IPS-18c (cell line): ENCODE measurements around the gene CDH23.

Experiments used
- H3K4me3 ChIP-seq: 2 replicates; pipeline ENCODE4 v1.7.0; 2013; ENCODE audit warnings: low read depth, mild to moderate bottlenecking, low read length, moderate library complexity; ENCODE audit not compliant: insufficient read depth
- H3K9me3 ChIP-seq: one replicate; pipeline ENCODE4 v1.6.1; 2013; ENCODE audit warnings: mild to moderate bottlenecking, low read length, moderate library complexity; ENCODE audit not compliant: control insufficient read depth, insufficient read depth

The CDH23 gene

GRCh38 chr10:71625445-71626175 lies 228.9 kb downstream of the CDH23 start:
- no peak overlapping the region for H3K4me3 ChIP-seq
- H3K9me3 ChIP-seq: no peaks in the 10 kb centered on the region

DNA sequence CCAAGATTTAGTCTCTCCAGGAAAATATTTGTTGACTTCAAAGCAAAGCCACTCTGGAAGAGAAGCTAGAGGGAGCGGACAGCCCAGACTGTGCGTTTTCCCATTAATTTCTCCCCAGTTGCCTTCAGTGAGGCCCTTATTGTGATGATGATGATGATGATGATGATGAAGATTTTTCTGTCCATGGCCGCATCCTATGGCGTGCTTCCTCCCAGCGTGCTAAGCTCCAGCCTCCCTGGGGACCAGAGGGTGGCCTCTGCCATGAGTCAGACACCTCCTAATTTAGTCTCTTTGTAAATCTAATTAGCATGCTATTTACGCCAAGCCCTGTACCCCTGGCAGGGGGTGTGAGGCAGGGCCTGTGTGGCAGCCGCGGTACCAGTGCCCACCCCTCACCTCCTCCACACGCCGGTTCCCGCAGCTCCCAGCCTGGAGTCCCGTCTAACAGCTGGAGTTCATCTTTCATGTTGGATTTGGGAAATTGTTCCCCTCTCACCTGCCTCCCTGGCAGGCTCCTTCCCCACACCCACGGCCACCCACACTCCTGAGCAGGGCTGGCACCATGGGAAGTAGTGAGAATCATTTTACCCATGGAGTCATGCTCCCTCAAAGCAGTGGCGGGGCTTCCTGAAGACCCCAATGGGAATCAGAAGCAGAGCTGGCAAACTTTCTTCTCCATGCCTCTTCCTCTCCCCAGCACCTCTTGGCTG lies 230.7 kb downstream of the CDH23 start:
- no peak overlapping the region for H3K4me3 ChIP-seq
- no peaks in the 10 kb centered on the region for H3K9me3 ChIP-seq

DNA sequence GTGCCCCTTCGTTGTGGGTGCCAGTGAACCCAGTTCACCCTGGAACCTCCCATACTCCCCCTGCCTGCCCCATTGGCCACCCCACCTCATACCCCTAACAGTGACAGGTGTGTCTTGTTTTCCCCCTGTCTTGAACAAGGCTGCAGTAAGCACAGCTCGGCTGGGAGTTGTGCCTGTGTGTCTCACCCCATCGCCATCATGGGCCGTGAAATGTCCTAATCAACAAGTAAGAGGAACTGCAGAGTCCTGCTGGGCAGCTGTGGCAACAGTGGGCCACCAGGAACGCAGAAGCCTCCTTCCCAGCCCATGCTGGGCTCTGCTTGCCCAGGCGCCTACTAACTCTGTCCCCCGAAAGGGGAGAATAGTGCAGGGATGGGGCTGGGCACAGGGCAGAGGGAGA lies 231.2 kb downstream of the CDH23 start:
- H3K9me3 ChIP-seq: no peaks in the 10 kb centered on the region
- H3K4me3 ChIP-seq: no peak overlapping the region

DNA sequence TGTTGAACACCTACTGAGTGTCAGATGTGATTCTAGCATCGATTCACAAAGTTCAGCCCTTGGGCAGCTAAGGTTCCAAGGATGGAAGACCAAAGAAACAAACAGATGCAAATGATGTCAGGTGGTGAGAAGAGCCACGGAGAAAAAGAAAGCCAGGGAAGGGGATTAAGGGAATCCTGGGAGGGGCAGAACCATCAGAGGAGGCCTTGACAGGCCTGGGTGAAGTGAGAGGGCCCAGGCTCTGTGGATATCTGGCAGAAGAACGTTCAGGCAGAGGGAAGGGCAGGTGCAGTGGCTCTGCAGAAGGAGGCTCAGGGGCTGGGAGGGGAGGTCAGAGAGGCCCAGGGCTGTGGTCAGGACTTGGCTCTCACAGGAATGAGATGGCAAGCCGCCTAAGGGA lies 232.4 kb downstream of the CDH23 start:
- Histone ChIP-seq H3K9me3 (no peaks in the 10 kb centered on the region), H3K4me3 (no peak overlapping the region)

GRCh38 chr10:71630168-71630567 lies 233.4 kb downstream of the CDH23 start:
- no peak overlapping the region for H3K4me3 ChIP-seq
- no peaks in the 10 kb centered on the region for H3K9me3 ChIP-seq

DNA sequence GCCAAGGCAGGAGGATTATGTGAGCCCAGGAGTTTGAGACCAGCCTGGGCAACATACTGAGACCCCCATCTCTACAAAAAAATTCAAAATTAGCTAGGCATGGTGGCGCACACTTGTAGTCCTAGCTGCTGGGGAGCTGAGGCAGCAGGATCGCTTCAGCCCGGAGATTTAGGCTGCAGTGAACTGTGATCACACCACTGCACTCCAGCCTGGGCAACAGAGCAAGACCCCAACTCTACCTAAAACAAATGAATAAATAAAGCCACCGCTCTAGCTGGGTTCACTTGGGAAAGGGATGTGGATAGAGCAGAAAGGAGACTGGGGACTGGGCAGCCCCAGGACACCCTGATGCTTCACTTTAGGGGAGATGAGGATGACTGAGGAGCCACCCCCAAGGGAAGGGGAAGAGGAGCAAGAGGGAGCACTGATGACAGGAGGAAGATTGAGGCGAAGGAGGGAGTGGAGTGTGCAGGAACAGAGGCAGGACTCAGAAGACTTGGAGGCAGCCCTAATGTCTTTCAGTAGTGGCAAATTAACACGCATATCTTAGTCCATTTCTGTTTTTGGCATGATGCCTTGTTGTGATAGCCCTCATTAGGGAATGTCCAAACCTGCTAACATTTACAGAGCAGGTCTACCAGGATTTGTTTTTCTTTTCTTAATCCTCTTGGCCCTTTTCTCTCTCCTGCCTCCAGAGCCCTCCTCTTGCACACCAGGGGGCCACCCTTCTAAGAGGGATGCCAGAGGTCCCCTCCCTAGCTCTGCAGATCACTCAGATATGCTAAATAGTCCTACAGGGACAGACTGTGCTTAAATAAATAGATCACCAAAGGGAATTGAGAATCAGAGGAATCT lies 234.5 kb downstream of the CDH23 start:
- H3K4me3 ChIP-seq: no peak overlapping the region
- no peaks in the 10 kb centered on the region for H3K9me3 ChIP-seq

DNA sequence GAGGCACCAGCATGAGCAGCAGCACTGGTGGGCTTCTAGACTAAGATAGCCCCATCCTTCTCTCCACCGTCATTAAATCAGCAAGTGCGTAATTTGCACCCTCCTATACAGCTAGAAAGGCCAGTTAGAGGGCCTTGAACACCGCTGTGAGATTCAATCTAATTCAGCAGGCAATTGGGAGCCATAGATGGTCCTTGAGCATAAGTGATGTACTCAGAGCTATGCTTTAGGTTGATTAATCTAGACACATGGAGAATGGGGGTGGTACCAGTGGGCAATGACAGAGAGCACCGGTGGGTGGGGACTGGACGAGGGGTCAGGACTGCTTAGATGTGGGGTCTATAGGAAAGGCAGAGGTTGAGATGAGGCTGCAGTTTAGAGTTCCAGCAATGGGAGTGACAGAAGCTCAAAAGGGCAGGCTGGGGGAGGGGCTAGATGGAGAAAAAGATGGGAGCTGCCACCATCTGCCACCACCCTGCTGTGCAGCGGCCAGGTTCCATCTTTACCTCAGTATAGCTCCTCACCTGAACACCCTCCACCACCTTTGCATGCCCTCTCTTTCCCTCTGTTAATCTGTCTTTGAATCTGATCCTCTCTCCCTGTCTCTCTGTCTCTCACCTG lies 235.6 kb downstream of the CDH23 start:
- H3K9me3 ChIP-seq: no peaks in the 10 kb centered on the region
- H3K4me3 ChIP-seq: no peak overlapping the region

GRCh38 chr10:71632896-71633600 lies 236.3 kb downstream of the CDH23 start:
- H3K4me3 ChIP-seq: no peak overlapping the region
- no peaks in the 10 kb centered on the region for H3K9me3 ChIP-seq

DNA sequence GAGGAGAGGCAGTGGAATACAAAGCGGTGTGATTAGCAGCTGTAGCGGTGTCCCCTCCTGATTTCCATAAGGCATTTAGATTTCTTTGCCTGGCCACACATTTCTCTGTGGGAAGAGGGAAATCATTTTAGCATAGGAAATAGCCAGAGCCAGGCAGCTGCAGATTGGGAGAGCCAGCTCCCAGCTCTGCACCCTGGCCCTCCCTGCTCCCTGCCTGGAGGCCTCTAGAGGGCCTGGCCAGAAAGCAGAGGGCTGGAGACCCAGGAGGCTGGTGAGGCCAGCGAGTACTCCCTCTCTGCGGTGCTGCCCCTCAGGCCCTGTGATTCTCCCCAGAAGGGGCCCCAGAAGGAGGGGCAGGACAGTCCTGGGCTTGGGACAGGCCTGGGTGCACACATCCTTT lies 237.2 kb downstream of the CDH23 start:
- H3K9me3 ChIP-seq: no peaks in the 10 kb centered on the region

GRCh38 chr10:71634531-71635164 lies 237.9 kb downstream of the CDH23 start:
- Histone ChIP-seq H3K4me3 (no peak overlapping the region), H3K9me3 (no peaks in the 10 kb centered on the region)

More for the DNA sequence above, 237.2 kb downstream of the CDH23 start:
- H3K4me3 ChIP-seq: no peak overlapping the region

GRCh38 chr10:71635251-71635866 lies 238.6 kb downstream of the CDH23 start:
- Histone ChIP-seq H3K4me3 (no peak overlapping the region), H3K9me3 (no peaks in the 10 kb centered on the region)

DNA sequence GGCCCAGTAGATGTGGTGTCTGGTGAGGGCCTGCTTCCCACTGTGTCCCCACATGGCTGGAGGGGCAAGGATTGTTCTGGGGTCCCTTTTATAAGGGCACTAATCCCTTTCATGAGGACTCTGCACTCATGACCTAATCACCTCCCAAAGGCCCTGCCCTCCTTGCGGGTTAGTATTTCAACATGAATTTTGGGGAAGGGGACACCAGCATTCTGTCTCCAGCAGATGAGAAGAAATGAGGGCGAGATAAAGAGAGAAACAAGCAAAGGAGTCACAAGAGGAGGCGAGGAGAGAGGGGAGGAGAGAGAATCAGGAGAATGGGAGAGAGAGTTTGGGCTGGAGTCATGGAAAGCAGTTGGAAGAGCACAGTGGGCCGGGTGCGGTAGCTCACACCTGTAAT lies 239.1 kb downstream of the CDH23 start:
- Histone ChIP-seq H3K4me3 (no peak overlapping the region), H3K9me3 (no peaks in the 10 kb centered on the region)

- Histone ChIP-seq H3K9me3 (no peaks in the 10 kb centered on the region), H3K4me3 (no peak overlapping the region)
Observed at GRCh38 chr10:71636588-71636987, 239.9 kb downstream of the CDH23 start.

- Histone ChIP-seq H3K4me3 (no peak overlapping the region), H3K9me3 (no peaks in the 10 kb centered on the region)
Observed at GRCh38 chr10:71637305-71637704, 240.6 kb downstream of the CDH23 start.

DNA sequence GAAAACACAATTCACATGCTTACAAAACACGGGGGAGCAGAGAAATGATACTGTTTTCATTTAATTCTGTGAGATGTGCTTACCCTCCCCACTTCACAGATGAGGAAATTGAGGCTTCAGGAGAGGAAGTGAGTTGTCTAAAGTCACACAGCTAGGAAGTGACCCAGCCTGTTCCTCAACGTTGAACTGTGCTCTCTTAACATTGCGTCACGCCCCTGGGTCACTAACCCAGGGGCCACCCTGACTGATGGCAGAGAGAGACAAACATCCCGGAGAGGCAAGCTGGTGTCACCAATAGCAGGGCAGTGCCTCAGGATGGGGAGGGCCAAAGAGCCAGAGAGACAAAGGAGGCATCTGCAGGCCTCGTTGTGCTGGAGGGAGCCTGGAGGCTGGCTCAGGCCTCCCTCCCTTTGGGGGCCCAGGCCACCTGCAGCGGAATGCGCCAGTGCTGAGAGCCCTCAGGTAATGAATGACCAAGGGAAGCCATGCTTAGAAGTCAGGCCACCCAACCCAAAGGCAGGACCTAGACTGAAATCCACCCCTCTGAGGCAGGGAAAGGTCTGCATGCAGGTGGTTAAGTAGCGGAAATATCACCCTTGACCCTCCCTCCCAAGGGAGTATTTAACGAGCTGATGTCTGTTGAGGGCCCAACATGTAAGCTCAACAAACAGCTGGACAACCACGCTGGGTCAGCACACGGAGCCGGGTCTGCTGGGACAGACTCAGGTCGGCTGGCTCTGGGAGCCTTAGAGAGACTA lies 241.5 kb downstream of the CDH23 start:
- H3K4me3 ChIP-seq: no peak overlapping the region
- no peaks in the 10 kb centered on the region for H3K9me3 ChIP-seq
